Right atrium auricular region (tissue), 2 donors: ENCODE results near the gene PSMA4. TPM values are rescaled to one million over a fixed set of nuclear protein-coding genes. Genes with fewer than 3 reads are reported as not detected.

Experiments
- DNase-seq: peaks from one replicate; pipeline ENCODE4 v3.0.0-alpha.2; 2019; ENCODE audit warnings: low spot score
- H3K27ac ChIP-seq, 2 donors: fragments of 200-600 bp; sonication (generic); 1 replicate in 1 of 2; 2 replicates in 1 of 2; pipeline ENCODE4 v1.5.1; 2016 to 2019
- H3K27me3 ChIP-seq, 2 donors: fragments of 200-600 bp; sonication (generic); one replicate each; pipeline versions ENCODE4 v1.5.1 to v1.6.0; 2017 to 2019
- H3K36me3 ChIP-seq: fragments of 200-600 bp; sonication (generic); one replicate; pipeline ENCODE4 v1.5.1; 2016
- H3K4me1 ChIP-seq, 2 donors: fragments of 200-600 bp; sonication (generic); one replicate each; pipeline versions ENCODE4 v1.5.1 to v1.6.0; 2017 to 2019
- H3K4me3 ChIP-seq, 2 donors: fragments of 200-600 bp; sonication (generic); 1 replicate in 1 of 2; 2 replicates in 1 of 2; pipeline ENCODE4 v1.5.1; 2017 to 2019; ENCODE audit warnings: mild to moderate bottlenecking in 1 of 2, moderate library complexity in 1 of 2
- H3K9me3 ChIP-seq, 2 donors: fragments of 200-600 bp; sonication (generic); one replicate each; pipeline ENCODE4 v1.5.1; 2019
- CTCF ChIP-seq, 2 donors: fragments of 200-600 bp; sonication (generic); IDR thresholded peaks; one replicate each; pipeline ENCODE4 v1.5.1; 2019; ENCODE audit warnings: antibody characterized with exemption in 2 of 2
- total RNA-seq, 2 donors: library from RNA; depleted of rRNA; stranded (reverse); fragments of >200 nt; gene quantifications; one replicate each; pipeline ENCODE4 v1.1.0, GENCODE V29; 2016

PSMA4 gene
- total RNA-seq, 2 donors from 2014 or later: 85.8 to 87.1 TPM

GRCh38 chr15:78561490-78561889 is 21.2 kb downstream of the PSMA4 start:
- DNase-seq: no peak
- TF ChIP-seq CTCF (IDR thresholded peaks at IDR 0.05): no peak
- Histone ChIP-seq H3K36me3 (no peaks in the 10 kb centered on the region), H3K27me3 (no peaks in the 10 kb centered on the region), H3K9me3 (no peaks in the 10 kb centered on the region), H3K27ac (no peak overlapping the region), H3K4me1 (peaks cover 0 to 17% of the 10 kb centered on the region in 2 donors), H3K4me3 (no peak overlapping the region)

DNA sequence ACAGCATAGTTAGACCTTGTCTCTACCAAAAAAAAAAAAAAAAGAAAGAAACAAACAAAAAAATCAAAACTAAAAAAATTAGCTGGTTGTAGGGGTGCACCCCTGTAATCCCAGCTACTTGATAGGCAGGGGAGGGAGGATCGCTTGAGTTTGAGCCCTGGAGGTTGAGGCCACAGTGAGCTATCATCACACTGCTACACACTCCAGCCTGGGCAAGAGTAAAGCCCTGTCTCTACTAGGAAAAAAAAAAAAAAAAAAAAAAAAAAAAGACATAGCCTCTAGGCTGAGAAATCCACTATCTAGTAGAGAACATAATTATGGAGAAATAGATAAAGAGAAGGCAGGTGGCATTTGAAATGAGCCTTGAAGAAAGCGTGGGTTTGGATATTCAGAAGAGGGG is 22.8 kb downstream of the PSMA4 start:
- no peak overlapping the region for H3K27ac ChIP-seq

GRCh38 chr15:78564743-78565096 is 24.5 kb downstream of the PSMA4 start:
- TF ChIP-seq CTCF (IDR thresholded peaks at IDR 0.05): no peak
- H3K4me3 ChIP-seq: peak overlapping the region in 1 of 2 donors; percentile 62
- no peaks in the 10 kb centered on the region for H3K27me3 ChIP-seq
- H3K9me3 ChIP-seq: no peaks in the 10 kb centered on the region
- DNase-seq: no peak
- H3K36me3 ChIP-seq: no peaks in the 10 kb centered on the region
- H3K27ac ChIP-seq: no peak overlapping the region
- peaks cover 0 to 17% of the 10 kb centered on the region in 2 donors for H3K4me1 ChIP-seq

More for the DNA sequence above, 22.8 kb downstream of the PSMA4 start:
- no peaks in the 10 kb centered on the region for H3K36me3 ChIP-seq
- peaks cover 0 to 17% of the 10 kb centered on the region in 2 donors for H3K4me1 ChIP-seq
- TF ChIP-seq CTCF (IDR thresholded peaks at IDR 0.05): no peak
- no peak overlapping the region for H3K4me3 ChIP-seq
- H3K9me3 ChIP-seq: no peaks in the 10 kb centered on the region
- no peaks in the 10 kb centered on the region for H3K27me3 ChIP-seq
- no peak for DNase-seq

GRCh38 chr15:78565097-78565950 is 25.1 kb downstream of the PSMA4 start, which contains the start of gene CHRNA5:
TSS of gene CHRNA5 (plus strand) at chr15:78565520. CDS start at chr15:78565720, 200 bp downstream.
- H3K27ac ChIP-seq: peak within 1 kb of the TSS in 1 of 2 donors; percentile 34

DNA sequence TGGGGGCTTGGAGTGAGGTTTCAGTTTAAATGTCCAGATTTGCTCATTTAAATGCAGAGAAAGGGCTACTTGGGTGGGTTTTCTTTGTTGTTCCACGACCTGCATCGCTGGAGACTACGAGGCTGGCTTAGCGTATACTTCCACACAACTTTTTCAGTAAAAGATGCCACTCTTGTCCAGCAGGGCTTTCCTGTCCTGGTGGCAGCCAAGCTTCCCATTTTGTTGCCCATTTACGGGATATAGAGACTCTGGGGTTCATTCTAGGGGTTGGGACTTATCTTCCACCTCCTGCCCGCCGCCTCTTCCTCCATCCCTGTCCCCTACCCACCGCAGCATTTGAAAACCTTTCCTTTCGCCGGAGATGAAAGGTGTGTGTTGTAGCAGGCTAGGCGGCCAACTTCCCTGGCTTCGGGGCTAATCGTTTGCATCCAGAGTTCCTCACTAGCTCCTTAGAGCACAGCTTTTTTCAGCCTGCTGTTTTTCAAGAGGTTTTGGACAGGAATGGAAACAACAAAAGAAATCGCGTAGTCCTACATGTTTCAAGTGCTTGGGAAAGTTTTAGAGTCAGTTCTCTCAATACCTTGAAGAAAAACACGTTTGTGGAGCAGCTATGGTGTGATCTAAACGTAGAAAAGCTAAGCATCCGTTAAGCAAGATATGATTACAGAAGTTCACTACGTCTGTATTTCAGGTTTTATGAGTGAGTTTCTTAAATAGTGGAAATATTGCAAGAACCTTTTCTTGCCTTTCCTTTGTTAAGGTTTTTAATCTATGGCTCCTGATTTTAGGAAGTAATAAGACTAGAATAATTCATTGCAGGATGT is 25.9 kb downstream of the PSMA4 start:
- H3K27me3 ChIP-seq: no peaks in the 10 kb centered on the region
- no peaks in the 10 kb centered on the region for H3K9me3 ChIP-seq
- H3K36me3 ChIP-seq: no peaks in the 10 kb centered on the region
- no peak for DNase-seq
- no peak for TF ChIP-seq CTCF (IDR thresholded peaks at IDR 0.05)
- peaks cover 0 to 17% of the 10 kb centered on the region in 2 donors for H3K4me1 ChIP-seq
- H3K27ac ChIP-seq: no peak overlapping the region
- H3K4me3 ChIP-seq: peak overlapping the region; percentile 43 to 62

More at GRCh38 chr15:78565097-78565950, 25.1 kb downstream of the PSMA4 start, which contains the start of gene CHRNA5:
- Histone ChIP-seq H3K9me3 (no peaks in the 10 kb centered on the region), H3K4me1 (peaks cover 0 to 17% of the 10 kb centered on the region in 2 donors), H3K4me3 (peak within 1 kb of the TSS; percentile 43 to 62), H3K36me3 (no peaks in the 10 kb centered on the region), H3K27me3 (no peaks in the 10 kb centered on the region)
- no peak for TF ChIP-seq CTCF (IDR thresholded peaks at IDR 0.05)
- peak; percentile 83 for DNase-seq
